ENCODE results near the gene TIAM2.

Gene TIAM2

DNA sequence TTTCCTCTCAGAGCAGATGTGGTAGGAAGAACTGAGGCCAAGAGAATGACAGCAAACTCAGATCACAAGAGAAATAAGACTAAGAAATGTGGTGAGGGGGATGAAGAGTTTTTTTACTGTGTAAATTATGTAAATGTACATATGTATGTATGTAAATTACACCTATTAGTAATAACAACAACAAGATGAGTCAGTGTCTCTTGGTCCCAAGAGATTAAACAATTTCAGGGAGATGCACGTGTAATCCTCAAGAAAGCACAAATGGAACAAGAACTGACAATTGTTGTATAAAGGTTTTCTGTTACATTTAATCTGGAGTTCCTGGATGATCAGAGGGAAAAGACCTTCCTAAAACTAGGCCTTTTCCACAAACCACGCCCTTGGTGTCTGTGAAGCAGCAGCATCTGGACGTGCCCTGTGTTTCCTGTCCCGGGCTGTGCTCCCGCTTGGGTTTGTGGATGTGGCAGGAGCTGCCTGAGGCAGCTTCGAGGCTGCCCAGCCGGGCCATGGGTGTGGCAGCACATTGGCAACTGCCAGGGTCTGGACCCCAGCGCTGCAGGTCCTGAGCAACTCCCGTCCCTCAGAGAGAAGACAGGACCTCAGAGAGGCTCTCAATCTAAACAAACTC lies 269.7 kb downstream of the TIAM2 start:
- peaks cover 49% of the 10 kb centered on the region for H3K36me3 ChIP-seq (ENCODE audit: insufficient read depth, low read length)
- H3K9me3 ChIP-seq (ENCODE audit: low read length) = no peaks in the 10 kb centered on the region
- H3K27ac ChIP-seq (ENCODE audit: low read depth, low read length, poor library complexity, severe bottlenecking) = no peak overlapping the region
- H3K4me3 ChIP-seq (ENCODE audit: low read depth, low read length, poor library complexity, severe bottlenecking) = no peak overlapping the region
- no peak overlapping the region for H2AFZ ChIP-seq (ENCODE audit: low read length)
- H3K27me3 ChIP-seq (ENCODE audit: insufficient read depth, low read length) = no peaks in the 10 kb centered on the region
- H3K9ac ChIP-seq (ENCODE audit: low read length) = no peak overlapping the region
- no peaks in the 10 kb centered on the region for H4K20me1 ChIP-seq (ENCODE audit: insufficient read depth, low read length)
- H3K4me2 ChIP-seq (ENCODE audit: low read length) = no peak overlapping the region
- H3K9me2 ChIP-seq (ENCODE audit: low read depth, low read length) = no peaks in the 10 kb centered on the region
- no peaks in the 10 kb centered on the region for H3K4me1 ChIP-seq (ENCODE audit: insufficient read depth, low read length, severe bottlenecking)
- H3K79me2 ChIP-seq (ENCODE audit: insufficient read depth, low read length) = no peaks in the 10 kb centered on the region
- no peaks in the 10 kb centered on the region for H3F3A ChIP-seq (ENCODE audit: insufficient read depth, low read length)
- no peak for TF ChIP-seq EZH2 (IDR thresholded peaks at IDR 0.05; ENCODE audit: borderline replicate concordance, low read length)
- TF ChIP-seq, protein P1, sequence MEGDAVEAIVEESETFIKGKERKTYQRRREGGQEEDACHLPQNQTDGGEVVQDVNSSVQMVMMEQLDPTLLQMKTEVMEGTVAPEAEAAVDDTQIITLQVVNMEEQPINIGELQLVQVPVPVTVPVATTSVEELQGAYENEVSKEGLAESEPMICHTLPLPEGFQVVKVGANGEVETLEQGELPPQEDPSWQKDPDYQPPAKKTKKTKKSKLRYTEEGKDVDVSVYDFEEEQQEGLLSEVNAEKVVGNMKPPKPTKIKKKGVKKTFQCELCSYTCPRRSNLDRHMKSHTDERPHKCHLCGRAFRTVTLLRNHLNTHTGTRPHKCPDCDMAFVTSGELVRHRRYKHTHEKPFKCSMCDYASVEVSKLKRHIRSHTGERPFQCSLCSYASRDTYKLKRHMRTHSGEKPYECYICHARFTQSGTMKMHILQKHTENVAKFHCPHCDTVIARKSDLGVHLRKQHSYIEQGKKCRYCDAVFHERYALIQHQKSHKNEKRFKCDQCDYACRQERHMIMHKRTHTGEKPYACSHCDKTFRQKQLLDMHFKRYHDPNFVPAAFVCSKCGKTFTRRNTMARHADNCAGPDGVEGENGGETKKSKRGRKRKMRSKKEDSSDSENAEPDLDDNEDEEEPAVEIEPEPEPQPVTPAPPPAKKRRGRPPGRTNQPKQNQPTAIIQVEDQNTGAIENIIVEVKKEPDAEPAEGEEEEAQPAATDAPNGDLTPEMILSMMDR (IDR thresholded peaks at IDR 0.05; ENCODE audit: low read length) = no peak

DNA sequence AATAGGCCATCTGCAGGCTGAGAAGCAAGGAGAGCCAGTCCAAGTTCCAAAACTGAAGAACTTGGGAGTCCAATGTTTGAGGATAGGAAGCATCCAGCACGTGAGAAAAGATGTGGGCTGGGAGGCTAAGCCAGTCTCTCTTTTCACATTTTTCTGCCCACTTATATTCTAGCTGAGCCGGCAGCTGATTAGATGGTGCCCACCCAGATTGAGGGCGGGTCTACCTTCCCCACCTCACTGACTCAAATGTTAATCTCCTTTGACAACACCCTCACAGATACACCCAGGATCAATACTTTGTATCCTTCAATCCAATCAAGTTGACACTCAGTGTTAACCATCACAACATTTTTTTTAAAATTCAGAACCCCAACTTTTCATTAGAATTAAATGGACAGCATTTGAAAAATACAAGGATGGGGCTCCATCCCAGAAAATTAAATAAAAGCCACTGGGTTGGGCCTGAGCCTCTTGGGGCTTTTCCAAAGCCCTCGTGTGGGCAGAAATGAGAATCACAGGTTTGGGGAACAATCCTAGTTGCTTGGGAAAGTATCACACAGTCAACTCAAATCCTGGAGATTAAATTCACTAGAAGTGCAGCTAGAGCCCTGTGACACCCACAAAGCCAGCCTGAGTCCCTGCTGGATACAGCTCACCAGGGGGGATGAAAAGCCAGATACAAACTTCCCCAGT lies 270.9 kb downstream of the TIAM2 start:
- no peak overlapping the region for H3K9ac ChIP-seq (ENCODE audit: low read length)
- H3K27me3 ChIP-seq (ENCODE audit: insufficient read depth, low read length) = no peaks in the 10 kb centered on the region
- no peak overlapping the region for H3K4me2 ChIP-seq (ENCODE audit: low read length)
- H3K9me3 ChIP-seq (ENCODE audit: low read length) = no peaks in the 10 kb centered on the region
- no peaks in the 10 kb centered on the region for H4K20me1 ChIP-seq (ENCODE audit: insufficient read depth, low read length)
- H3K9me2 ChIP-seq (ENCODE audit: low read depth, low read length) = no peaks in the 10 kb centered on the region
- H2AFZ ChIP-seq (ENCODE audit: low read length) = no peak overlapping the region
- no peak for TF ChIP-seq EZH2 (IDR thresholded peaks at IDR 0.05; ENCODE audit: borderline replicate concordance, low read length)
- TF ChIP-seq, protein P1 (IDR thresholded peaks at IDR 0.05; ENCODE audit: low read length) = no peak
- no peak overlapping the region for H3K27ac ChIP-seq (ENCODE audit: low read depth, low read length, poor library complexity, severe bottlenecking)
- H3K36me3 ChIP-seq (ENCODE audit: insufficient read depth, low read length) = peaks cover 41% of the 10 kb centered on the region
- no peaks in the 10 kb centered on the region for H3K79me2 ChIP-seq (ENCODE audit: insufficient read depth, low read length)
- no peaks in the 10 kb centered on the region for H3K4me1 ChIP-seq (ENCODE audit: insufficient read depth, low read length, severe bottlenecking)
- H3F3A ChIP-seq (ENCODE audit: insufficient read depth, low read length) = no peaks in the 10 kb centered on the region
- H3K4me3 ChIP-seq (ENCODE audit: low read depth, low read length, poor library complexity, severe bottlenecking) = no peak overlapping the region

DNA sequence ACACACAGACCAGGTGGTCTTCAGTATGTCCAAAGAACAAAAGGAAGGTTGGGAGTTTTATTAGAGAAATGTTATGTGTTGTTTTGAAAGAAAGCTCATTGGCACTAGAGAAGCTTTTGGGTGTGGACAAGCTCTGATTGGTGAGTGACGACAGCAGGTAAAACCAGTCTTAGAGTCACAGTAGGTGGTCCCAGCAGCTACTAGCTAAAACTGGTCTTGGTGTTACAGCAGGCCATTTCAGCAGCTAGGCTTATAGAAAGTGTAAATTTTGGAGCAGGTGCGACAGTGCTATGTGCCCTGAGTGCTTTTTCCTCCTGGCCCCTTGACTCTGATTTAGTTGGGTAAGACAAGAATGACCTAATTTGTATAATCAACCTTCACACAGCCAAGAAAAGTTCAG lies 272.3 kb downstream of the TIAM2 start:
- Histone ChIP-seq H3K4me2 (ENCODE audit: low read length) (no peak overlapping the region), H3K27ac (ENCODE audit: low read depth, low read length, poor library complexity, severe bottlenecking) (no peak overlapping the region), H3F3A (ENCODE audit: insufficient read depth, low read length) (no peaks in the 10 kb centered on the region), H3K79me2 (ENCODE audit: insufficient read depth, low read length) (no peaks in the 10 kb centered on the region), H4K20me1 (ENCODE audit: insufficient read depth, low read length) (no peaks in the 10 kb centered on the region), H3K4me3 (ENCODE audit: low read depth, low read length, poor library complexity, severe bottlenecking) (no peak overlapping the region), H3K27me3 (ENCODE audit: insufficient read depth, low read length) (no peaks in the 10 kb centered on the region), H3K9ac (ENCODE audit: low read length) (no peak overlapping the region), H2AFZ (ENCODE audit: low read length) (no peak overlapping the region), H3K4me1 (ENCODE audit: insufficient read depth, low read length, severe bottlenecking) (no peaks in the 10 kb centered on the region), H3K36me3 (ENCODE audit: insufficient read depth, low read length) (peaks cover 39% of the 10 kb centered on the region), H3K9me2 (ENCODE audit: low read depth, low read length) (no peaks in the 10 kb centered on the region), H3K9me3 (ENCODE audit: low read length) (no peaks in the 10 kb centered on the region)
- TF ChIP-seq, protein P1 (IDR thresholded peaks at IDR 0.05; ENCODE audit: low read length) = no peak
- TF ChIP-seq EZH2 (IDR thresholded peaks at IDR 0.05; ENCODE audit: borderline replicate concordance, low read length) = no peak

All from OCI-LY1 (cell line).